ENCODE measurements around the gene ARFGEF2. TPM values are rescaled to one million over a fixed set of nuclear protein-coding genes. Genes with fewer than 3 reads are reported as not detected.

ARFGEF2 gene
- total RNA-seq, 3 donors from 2014 or later: 46.2 to 73.8 (median 68.0) TPM

DNA sequence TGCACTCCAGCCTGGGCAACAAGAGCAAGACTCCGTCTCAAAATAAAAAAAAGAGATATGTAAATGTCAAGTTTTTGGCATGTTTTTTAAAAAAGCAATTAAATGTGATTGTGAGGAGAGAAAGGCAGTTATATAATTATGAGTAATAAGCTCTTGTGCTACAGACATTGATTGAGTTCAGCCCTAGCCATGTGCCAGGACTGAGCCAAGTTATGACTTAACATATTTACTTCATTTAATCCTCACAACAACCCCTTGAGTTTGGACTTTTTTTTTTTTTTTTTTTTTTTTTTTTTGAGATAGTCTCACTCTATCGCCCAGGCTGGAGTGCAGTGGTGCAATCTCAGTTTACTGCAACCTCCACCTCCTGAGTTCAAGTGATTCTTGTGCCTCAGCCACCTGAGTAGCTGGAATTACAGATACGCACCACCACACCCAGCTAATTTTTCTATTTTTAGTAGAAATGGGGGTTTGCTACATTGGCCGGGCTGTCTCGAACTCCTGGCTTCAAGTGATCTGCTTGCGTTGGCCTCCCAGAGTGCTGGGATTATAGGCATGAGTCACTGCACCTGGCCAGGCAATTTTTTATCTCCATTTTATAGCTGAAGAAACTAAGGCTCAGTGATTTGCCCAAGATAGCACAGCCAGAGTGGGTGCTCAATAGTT, 109.6 kb downstream of the ARFGEF2 start:
- ATAC-seq (no peak), DNase-seq (no peak)
- H3K36me3 ChIP-seq (ENCODE audit: low read depth): peaks cover 9% of the 10 kb centered on the region
- H3K9me3 ChIP-seq: no peaks in the 10 kb centered on the region
- TF ChIP-seq, protein P1, sequence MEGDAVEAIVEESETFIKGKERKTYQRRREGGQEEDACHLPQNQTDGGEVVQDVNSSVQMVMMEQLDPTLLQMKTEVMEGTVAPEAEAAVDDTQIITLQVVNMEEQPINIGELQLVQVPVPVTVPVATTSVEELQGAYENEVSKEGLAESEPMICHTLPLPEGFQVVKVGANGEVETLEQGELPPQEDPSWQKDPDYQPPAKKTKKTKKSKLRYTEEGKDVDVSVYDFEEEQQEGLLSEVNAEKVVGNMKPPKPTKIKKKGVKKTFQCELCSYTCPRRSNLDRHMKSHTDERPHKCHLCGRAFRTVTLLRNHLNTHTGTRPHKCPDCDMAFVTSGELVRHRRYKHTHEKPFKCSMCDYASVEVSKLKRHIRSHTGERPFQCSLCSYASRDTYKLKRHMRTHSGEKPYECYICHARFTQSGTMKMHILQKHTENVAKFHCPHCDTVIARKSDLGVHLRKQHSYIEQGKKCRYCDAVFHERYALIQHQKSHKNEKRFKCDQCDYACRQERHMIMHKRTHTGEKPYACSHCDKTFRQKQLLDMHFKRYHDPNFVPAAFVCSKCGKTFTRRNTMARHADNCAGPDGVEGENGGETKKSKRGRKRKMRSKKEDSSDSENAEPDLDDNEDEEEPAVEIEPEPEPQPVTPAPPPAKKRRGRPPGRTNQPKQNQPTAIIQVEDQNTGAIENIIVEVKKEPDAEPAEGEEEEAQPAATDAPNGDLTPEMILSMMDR (IDR thresholded peaks at IDR 0.05): no peak
- intact Hi-C loops (cut with DNase I, micrococcal nuclease): no loop called here
- H3K4me1 ChIP-seq (ENCODE audit: low read depth): no peaks in the 10 kb centered on the region
- no peak overlapping the region for H3K4me3 ChIP-seq

DNA sequence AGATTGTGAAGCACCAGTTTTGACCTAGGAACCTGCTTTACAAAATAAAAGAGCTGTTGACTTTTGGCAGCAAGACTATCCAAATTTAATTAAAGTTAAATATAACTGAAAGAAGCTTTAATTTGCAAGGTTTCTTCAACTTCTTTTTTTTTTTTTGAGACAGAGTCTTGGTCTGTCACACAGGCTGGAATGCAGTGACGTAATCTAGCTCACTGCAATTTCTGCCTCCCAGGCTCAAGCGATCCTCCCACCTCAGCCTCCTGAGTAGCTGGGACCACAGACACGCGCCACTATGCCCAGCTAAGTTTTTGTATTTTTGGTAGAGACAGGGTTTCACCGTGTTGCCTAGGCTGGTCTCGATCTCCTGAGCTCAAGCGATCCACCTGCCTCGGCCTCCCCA, 110.9 kb downstream of the ARFGEF2 start:
- no peaks in the 10 kb centered on the region for H3K9me3 ChIP-seq
- peaks cover 9% of the 10 kb centered on the region for H3K36me3 ChIP-seq (ENCODE audit: low read depth)
- no peak for DNase-seq
- intact Hi-C loops (cut with DNase I, micrococcal nuclease): no loop called here
- no peaks in the 10 kb centered on the region for H3K4me1 ChIP-seq (ENCODE audit: low read depth)
- H3K4me3 ChIP-seq: no peak overlapping the region
- no peak for ATAC-seq
- TF ChIP-seq, protein P1 (IDR thresholded peaks at IDR 0.05): no peak

DNA sequence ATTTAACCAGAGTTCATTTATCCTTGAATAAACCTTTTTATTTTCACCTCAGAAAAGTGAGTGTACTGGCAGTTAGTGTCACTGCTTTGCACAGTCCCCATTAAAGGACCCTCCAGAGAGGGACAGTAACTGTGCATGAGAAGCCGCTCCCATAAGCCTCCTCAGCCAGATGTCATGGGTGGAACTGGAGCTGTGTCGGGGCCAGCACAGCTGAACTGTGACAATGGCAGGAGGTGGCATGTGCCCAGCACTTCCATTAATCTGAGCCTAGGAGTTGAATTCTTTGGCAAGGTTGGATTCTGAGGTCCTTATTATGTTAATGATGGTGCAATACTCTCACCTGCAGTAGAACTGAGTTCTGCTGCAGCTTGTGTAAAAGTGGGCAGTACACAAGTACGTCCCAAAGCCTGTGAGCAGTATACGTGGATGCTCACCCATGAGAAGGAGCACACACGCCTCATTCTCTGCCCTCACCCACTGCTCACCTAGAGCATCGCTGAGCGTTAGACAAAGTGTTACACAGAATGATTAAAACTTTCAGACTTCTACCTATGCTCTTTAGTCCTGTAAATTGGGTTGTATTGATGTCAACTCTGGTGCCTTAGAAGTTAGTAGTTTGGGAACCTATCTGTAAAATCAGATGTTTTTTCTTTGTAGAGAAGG, 112.7 kb downstream of the ARFGEF2 start:
- Histone ChIP-seq H3K9me3 (no peaks in the 10 kb centered on the region), H3K4me3 (no peak overlapping the region), H3K36me3 (ENCODE audit: low read depth) (peaks cover 2% of the 10 kb centered on the region), H3K4me1 (ENCODE audit: low read depth) (no peaks in the 10 kb centered on the region)
- TF ChIP-seq, protein P1 (IDR thresholded peaks at IDR 0.05): no peak
- ATAC-seq: no peak
- intact Hi-C loops (cut with DNase I, micrococcal nuclease): no loop called here
- DNase-seq: no peak

DNA sequence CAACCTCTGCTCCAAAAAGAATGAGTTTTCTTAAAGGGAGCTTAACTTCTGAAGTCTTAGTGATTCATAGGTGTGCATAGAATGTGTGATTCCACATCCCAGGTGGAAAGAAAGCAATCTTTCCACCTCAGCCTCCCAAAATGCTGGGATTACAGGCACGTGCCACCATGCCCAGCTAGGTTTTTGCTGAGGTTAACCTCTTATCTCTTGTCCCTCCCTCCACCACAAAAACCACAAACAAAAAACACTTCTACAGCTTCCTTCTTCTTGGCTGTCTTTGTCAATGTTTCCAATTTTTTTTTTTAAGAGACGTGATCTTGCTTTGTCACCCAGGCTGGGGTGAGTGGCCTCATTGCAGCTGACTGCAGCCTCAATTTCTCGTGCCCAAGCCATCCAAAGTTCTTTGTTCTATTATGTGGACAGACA, 116.5 kb downstream of the ARFGEF2 start:
- intact Hi-C loops (cut with DNase I, micrococcal nuclease): no loop called here
- Histone ChIP-seq H3K36me3 (ENCODE audit: low read depth) (no peaks in the 10 kb centered on the region), H3K4me1 (ENCODE audit: low read depth) (no peaks in the 10 kb centered on the region), H3K9me3 (no peaks in the 10 kb centered on the region), H3K4me3 (no peak overlapping the region)
- TF ChIP-seq, protein P1 (IDR thresholded peaks at IDR 0.05): no peak
- DNase-seq (no peak), ATAC-seq (no peak)

DNA sequence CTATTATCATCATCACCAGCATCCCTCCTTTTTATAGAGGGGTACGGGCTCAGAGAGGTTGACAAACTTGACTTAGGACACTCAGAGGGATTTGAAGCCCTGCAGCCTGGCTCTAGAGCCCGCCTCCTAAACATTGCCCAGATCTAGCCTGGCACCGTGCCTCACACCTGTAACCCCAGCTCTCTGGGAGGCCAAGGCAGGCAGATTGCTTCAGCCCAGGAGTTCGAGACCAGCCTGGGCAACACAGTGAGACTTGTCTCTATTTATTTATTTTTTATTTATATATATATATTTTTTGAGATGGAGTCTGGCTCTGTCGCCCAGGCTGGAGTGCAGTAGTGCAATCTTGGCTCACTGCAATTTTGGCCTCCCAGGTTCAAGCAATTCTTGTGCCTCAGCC, 118.3 kb downstream of the ARFGEF2 start:
- Histone ChIP-seq H3K9me3 (no peaks in the 10 kb centered on the region), H3K36me3 (ENCODE audit: low read depth) (no peaks in the 10 kb centered on the region), H3K4me3 (no peak overlapping the region), H3K4me1 (ENCODE audit: low read depth) (no peaks in the 10 kb centered on the region)
- ATAC-seq: no peak
- intact Hi-C loops (cut with DNase I, micrococcal nuclease): no loop called here
- DNase-seq: no peak
- TF ChIP-seq, protein P1 (IDR thresholded peaks at IDR 0.05): no peak
